Measurements from ENCODE around the gene FAF1.
A peak's percentile ranks its signal among the peaks of the same experiment; 100 is the strongest.
"Not testable (repeated sequence)": the region's sequence is repeated elsewhere in the genome, so short reads cannot be mapped to it uniquely, and the experiment has no call there.

Gene FAF1

GRCh38 chr1:50907610-50908009 is 52.5 kb downstream of the FAF1 start:
- not testable (repeated sequence) for DNase-seq (ENCODE audit: low read depth in 2 of 2)

- DNase-seq (ENCODE audit: low read depth in 2 of 2): not testable (repeated sequence)
Observed at GRCh38 chr1:50906050-50906449, 54.0 kb downstream of the FAF1 start.

- no peak for DNase-seq (ENCODE audit: low read depth in 2 of 2)
Observed at GRCh38 chr1:50902419-50902818, 57.6 kb downstream of the FAF1 start.

- DNase-seq (ENCODE audit: low read depth in 2 of 2): no peak
Observed at GRCh38 chr1:50901872-50902271, 58.2 kb downstream of the FAF1 start.

GRCh38 chr1:50898773-50899172 is 61.3 kb downstream of the FAF1 start:
- no peak for DNase-seq (ENCODE audit: low read depth in 2 of 2)

- DNase-seq (ENCODE audit: low read depth in 2 of 2): no peak
Observed at GRCh38 chr1:50894340-50894739, 65.7 kb downstream of the FAF1 start.

GRCh38 chr1:50893466-50893865 is 66.6 kb downstream of the FAF1 start:
- DNase-seq (ENCODE audit: low read depth in 2 of 2): no peak

- not testable (repeated sequence) for DNase-seq (ENCODE audit: low read depth in 2 of 2)
Observed at GRCh38 chr1:50887555-50887954, 72.5 kb downstream of the FAF1 start.

GRCh38 chr1:50880373-50880772 is 79.7 kb downstream of the FAF1 start:
- DNase-seq (ENCODE audit: low read depth in 2 of 2): no peak

- no peak for DNase-seq (ENCODE audit: low read depth in 2 of 2)
Observed at GRCh38 chr1:50879137-50879536, 80.9 kb downstream of the FAF1 start.

GRCh38 chr1:50878434-50878833 is 81.6 kb downstream of the FAF1 start:
- DNase-seq (ENCODE audit: low read depth in 2 of 2): no peak

GRCh38 chr1:50877641-50878040 is 82.4 kb downstream of the FAF1 start:
- DNase-seq (ENCODE audit: low read depth in 2 of 2): no peak

GRCh38 chr1:50873458-50874187 is 86.4 kb downstream of the FAF1 start:
- peak; percentile 31 to 42 for DNase-seq (ENCODE audit: low read depth in 2 of 2)

GRCh38 chr1:50864845-50865244 is 95.2 kb downstream of the FAF1 start:
- DNase-seq (ENCODE audit: low read depth in 2 of 2): not testable (repeated sequence)

- no peak for DNase-seq (ENCODE audit: low read depth in 2 of 2)
Observed at GRCh38 chr1:50861772-50862171, 98.3 kb downstream of the FAF1 start.

- DNase-seq (ENCODE audit: low read depth in 2 of 2): no peak
Observed at GRCh38 chr1:50860702-50861101, 99.4 kb downstream of the FAF1 start.

GRCh38 chr1:50860256-50860655 is 99.8 kb downstream of the FAF1 start:
- DNase-seq (ENCODE audit: low read depth in 2 of 2): no peak

GRCh38 chr1:50859657-50860056 is 100.4 kb downstream of the FAF1 start:
- no peak for DNase-seq (ENCODE audit: low read depth in 2 of 2)

GRCh38 chr1:50858761-50859160 is 101.3 kb downstream of the FAF1 start:
- DNase-seq (ENCODE audit: low read depth in 2 of 2): no peak

GRCh38 chr1:50857702-50858101 is 102.4 kb downstream of the FAF1 start:
- no peak for DNase-seq (ENCODE audit: low read depth in 2 of 2)

- no peak for DNase-seq (ENCODE audit: low read depth in 2 of 2)
Observed at GRCh38 chr1:50853325-50853724, 106.7 kb downstream of the FAF1 start.

- DNase-seq (ENCODE audit: low read depth in 2 of 2): no peak
Observed at GRCh38 chr1:50852889-50853288, 107.2 kb downstream of the FAF1 start.

- no peak for DNase-seq (ENCODE audit: low read depth in 2 of 2)
Observed at GRCh38 chr1:50851466-50851865, 108.6 kb downstream of the FAF1 start.

- no peak for DNase-seq (ENCODE audit: low read depth in 2 of 2)
Observed at GRCh38 chr1:50851034-50851433, 109.0 kb downstream of the FAF1 start.

Data from stimulated activated CD8-positive, alpha-beta memory T cell treated with anti-CD3 and anti-CD28 coated beads, Interleukin-15, amount 100 ng/mL, for 48 hours (primary cell).